Activated CD8-positive, alpha-beta memory T cell treated with anti-CD3 and anti-CD28 coated beads, Interleukin-2, amount 50 U/mL, for 48 hours (primary cell): ENCODE data around the gene ATP11C.
"Not testable (repeated sequence)": the region's sequence is repeated elsewhere in the genome, so short reads cannot be mapped to it uniquely, and the experiment has no call there.

ENCODE experiments used
- DNase-seq: peaks from one replicate; pipeline ENCODE4 v3.0.0-alpha.2; 2020

ATP11C gene

GRCh38 chrX:139850968-139851367 lies 81.9 kb downstream of the ATP11C start:
- DNase-seq, result no peak

- no peak for DNase-seq
Observed at GRCh38 chrX:139844884-139845283, 88.0 kb downstream of the ATP11C start.

GRCh38 chrX:139844163-139844562 lies 88.7 kb downstream of the ATP11C start:
- DNase-seq, result no peak

GRCh38 chrX:139842326-139843185 lies 90.3 kb downstream of the ATP11C start:
- DNase-seq, result no peak

GRCh38 chrX:139836335-139836734 lies 96.5 kb downstream of the ATP11C start:
- DNase-seq, result not testable (repeated sequence)

- no peak for DNase-seq
Observed at GRCh38 chrX:139834879-139835278, 98.0 kb downstream of the ATP11C start.

GRCh38 chrX:139832718-139833309 lies 100.0 kb downstream of the ATP11C start:
- DNase-seq, result no peak

- no peak for DNase-seq
Observed at GRCh38 chrX:139831675-139832456, 101.0 kb downstream of the ATP11C start.

GRCh38 chrX:139831017-139831416 lies 101.8 kb downstream of the ATP11C start:
- no peak for DNase-seq

GRCh38 chrX:139828830-139829229 lies 104.0 kb downstream of the ATP11C start:
- DNase-seq, result no peak

- DNase-seq, result no peak
Observed at GRCh38 chrX:139828033-139828432, 104.8 kb downstream of the ATP11C start.

- DNase-seq, result no peak
Observed at GRCh38 chrX:139826065-139827044, 106.5 kb downstream of the ATP11C start.

GRCh38 chrX:139825618-139826017 lies 107.2 kb downstream of the ATP11C start:
- no peak for DNase-seq

- DNase-seq, result no peak
Observed at GRCh38 chrX:139823806-139824205, 109.0 kb downstream of the ATP11C start.

GRCh38 chrX:139820358-139820984 lies 112.4 kb downstream of the ATP11C start:
- DNase-seq, result no peak

- no peak for DNase-seq
Observed at GRCh38 chrX:139816204-139816603, 116.6 kb downstream of the ATP11C start.

- no peak for DNase-seq
Observed at GRCh38 chrX:139815771-139816170, 117.1 kb downstream of the ATP11C start.

GRCh38 chrX:139811942-139812629 lies 120.8 kb downstream of the ATP11C start:
- DNase-seq, result no peak

- no peak for DNase-seq
Observed at GRCh38 chrX:139804482-139804881, 128.4 kb downstream of the ATP11C start.

GRCh38 chrX:139803224-139803623 lies 129.6 kb downstream of the ATP11C start:
- no peak for DNase-seq

- DNase-seq, result no peak
Observed at GRCh38 chrX:139802048-139802447, 130.8 kb downstream of the ATP11C start.
